WTC11 (cell line): ENCODE results near the gene NCOA6. TPM values are rescaled to one million over a fixed set of nuclear protein-coding genes. Genes with fewer than 3 reads are reported as not detected.

Experiments used
- ESRRA ChIP-seq: sonication (generic); formaldehyde crosslinking; IDR thresholded peaks from 2 replicates; pipeline ENCODE4 v1.8.1; 2022; ENCODE audit warnings: mild to moderate bottlenecking, missing genetic modification reagents, borderline replicate concordance
- GABPB1 ChIP-seq: sonication (generic); formaldehyde crosslinking; IDR thresholded peaks from 2 replicates; pipeline ENCODE4 v1.8.1; 2023; ENCODE audit warnings: mild to moderate bottlenecking, missing genetic modification reagents
- GTF2I ChIP-seq: fragments of 250-450 bp; sonication (Bioruptor Pico); conservative IDR thresholded peaks from 2 replicates; pipeline ENCODE4 v1.4.0; 2021; ENCODE audit warnings: mild to moderate bottlenecking
- JAZF1 ChIP-seq: fragments of 250-450 bp; sonication (Bioruptor Pico); IDR thresholded peaks from 2 replicates; pipeline ENCODE4 v1.9.0; 2021; ENCODE audit warnings: moderate library complexity, mild to moderate bottlenecking, inconsistent platforms
- JUN ChIP-seq: sonication (generic); formaldehyde crosslinking; IDR thresholded peaks from 2 replicates; pipeline ENCODE4 v1.8.0; 2023; ENCODE audit warnings: mild to moderate bottlenecking, missing genetic modification reagents
- MXD4 ChIP-seq: fragments of 250-450 bp; sonication (Bioruptor Pico); IDR thresholded peaks from 2 replicates; pipeline ENCODE4 v1.8.0; 2021; ENCODE audit warnings: mild to moderate bottlenecking, moderate library complexity, borderline replicate concordance
- NR2C2 ChIP-seq: sonication (generic); formaldehyde crosslinking; IDR thresholded peaks from 2 replicates; pipeline ENCODE4 v1.8.0; 2022; ENCODE audit warnings: mild to moderate bottlenecking, missing genetic modification reagents
- OVOL2 ChIP-seq: fragments of 250-450 bp; sonication (Bioruptor Pico); IDR thresholded peaks from 2 replicates; pipeline ENCODE4 v1.9.0; 2021; ENCODE audit warnings: mild to moderate bottlenecking, borderline replicate concordance
- SMAD4 ChIP-seq: sonication (generic); formaldehyde crosslinking; IDR thresholded peaks from 2 replicates; pipeline ENCODE4 v1.8.0; 2022; ENCODE audit warnings: mild to moderate bottlenecking, missing genetic modification reagents
- ZNF416 ChIP-seq: fragments of 250-450 bp; sonication (Bioruptor Pico); IDR thresholded peaks from 2 replicates; pipeline ENCODE4 v1.9.0; 2021; ENCODE audit warnings: mild to moderate bottlenecking, inconsistent platforms
- ZNF671 ChIP-seq: fragments of 250-450 bp; sonication (Bioruptor Pico); IDR thresholded peaks from 2 replicates; pipeline ENCODE4 v1.8.0; 2021; ENCODE audit warnings: mild to moderate bottlenecking
- total RNA-seq: library from RNA; stranded (reverse); gene quantifications from 3 replicates; pipeline ENCODE4 v1.2.3, GENCODE V29; 2021
- TF ChIP-seq, protein P1 (sequence below): sonication (generic); formaldehyde crosslinking; IDR thresholded peaks from 2 replicates; pipeline ENCODE4 v1.8.1; 2023; ENCODE audit warnings: mild to moderate bottlenecking, missing genetic modification reagents, borderline replicate concordance
- TF ChIP-seq, protein P2 (sequence below): fragments of 250-450 bp; sonication (Bioruptor Pico); IDR thresholded peaks from 2 replicates; pipeline ENCODE4 v1.9.0; 2021; ENCODE audit warnings: mild to moderate bottlenecking
- TF ChIP-seq, protein P3 (sequence below): sonication (generic); formaldehyde crosslinking; IDR thresholded peaks from 2 replicates; pipeline ENCODE4 v1.8.1; 2023; ENCODE audit warnings: mild to moderate bottlenecking, missing genetic modification reagents
- TF ChIP-seq, protein P4 (sequence below): sonication (generic); formaldehyde crosslinking; conservative IDR thresholded peaks from 2 replicates; pipeline ENCODE4 v1.8.1; 2022; ENCODE audit warnings: mild to moderate bottlenecking, missing genetic modification reagents
- TF ChIP-seq, protein P5 (sequence below): sonication (generic); formaldehyde crosslinking; IDR thresholded peaks from 2 replicates; pipeline ENCODE4 v1.8.0; 2022; ENCODE audit warnings: mild to moderate bottlenecking, missing genetic modification reagents
- TF ChIP-seq, protein P6 (sequence below): sonication (generic); formaldehyde crosslinking; IDR thresholded peaks from 2 replicates; pipeline ENCODE4 v1.8.1; 2022; ENCODE audit warnings: mild to moderate bottlenecking, missing genetic modification reagents, moderate library complexity, borderline replicate concordance
- TF ChIP-seq, protein P7 (sequence below): sonication (generic); formaldehyde crosslinking; IDR thresholded peaks from 2 replicates; pipeline ENCODE4 v1.8.1; 2022; ENCODE audit warnings: mild to moderate bottlenecking, moderate library complexity, missing genetic modification reagents
- TF ChIP-seq, protein P8 (sequence below): sonication (generic); formaldehyde crosslinking; conservative IDR thresholded peaks from 2 replicates; pipeline ENCODE4 v1.8.1; 2023; ENCODE audit warnings: mild to moderate bottlenecking, low read depth, missing genetic modification reagents, moderate library complexity
- TF ChIP-seq, protein P9 (sequence below): sonication (generic); formaldehyde crosslinking; IDR thresholded peaks from 2 replicates; pipeline ENCODE4 v1.8.1; 2023; ENCODE audit warnings: mild to moderate bottlenecking, missing genetic modification reagents, moderate library complexity

Gene NCOA6
- total RNA-seq, 1 experiment from 2014 or later = 10.1 TPM

DNA sequence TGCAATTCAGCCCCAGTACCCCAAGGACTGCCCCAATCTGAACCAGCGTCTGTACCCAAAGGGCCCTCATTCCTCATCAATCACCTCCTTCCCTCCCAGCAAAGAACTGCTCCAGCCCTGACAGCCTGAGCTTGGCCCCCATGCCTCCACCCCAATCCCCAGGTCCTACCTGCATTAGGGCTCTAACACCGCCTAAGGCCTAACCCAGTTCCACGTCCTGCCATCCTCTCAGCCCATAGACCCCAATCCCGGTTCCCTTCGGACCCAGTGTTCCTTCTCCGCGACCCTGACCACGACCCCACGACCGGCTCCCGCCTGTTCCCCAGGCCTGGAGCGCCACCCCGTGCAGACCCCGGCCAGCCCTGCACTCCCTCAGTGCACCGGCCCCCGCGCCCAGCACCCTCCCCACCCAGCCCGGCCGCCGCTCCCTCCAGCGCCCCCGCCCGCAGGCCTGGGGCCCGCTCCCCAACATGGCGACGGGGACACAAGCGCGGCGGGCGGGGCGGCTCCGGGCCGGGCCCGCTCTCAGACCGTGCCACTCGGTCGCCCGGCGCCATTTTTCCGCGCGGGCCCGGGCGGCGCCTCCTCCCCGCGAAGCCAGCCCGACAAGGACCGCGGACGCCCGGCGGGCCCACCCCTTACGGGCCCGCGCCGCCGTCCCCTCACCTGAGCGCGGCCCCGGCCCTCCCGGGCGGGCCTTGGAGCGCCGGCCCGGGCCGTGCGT is 483 bp downstream of the NCOA6 start (continued):
- TF ChIP-seq, protein P1, sequence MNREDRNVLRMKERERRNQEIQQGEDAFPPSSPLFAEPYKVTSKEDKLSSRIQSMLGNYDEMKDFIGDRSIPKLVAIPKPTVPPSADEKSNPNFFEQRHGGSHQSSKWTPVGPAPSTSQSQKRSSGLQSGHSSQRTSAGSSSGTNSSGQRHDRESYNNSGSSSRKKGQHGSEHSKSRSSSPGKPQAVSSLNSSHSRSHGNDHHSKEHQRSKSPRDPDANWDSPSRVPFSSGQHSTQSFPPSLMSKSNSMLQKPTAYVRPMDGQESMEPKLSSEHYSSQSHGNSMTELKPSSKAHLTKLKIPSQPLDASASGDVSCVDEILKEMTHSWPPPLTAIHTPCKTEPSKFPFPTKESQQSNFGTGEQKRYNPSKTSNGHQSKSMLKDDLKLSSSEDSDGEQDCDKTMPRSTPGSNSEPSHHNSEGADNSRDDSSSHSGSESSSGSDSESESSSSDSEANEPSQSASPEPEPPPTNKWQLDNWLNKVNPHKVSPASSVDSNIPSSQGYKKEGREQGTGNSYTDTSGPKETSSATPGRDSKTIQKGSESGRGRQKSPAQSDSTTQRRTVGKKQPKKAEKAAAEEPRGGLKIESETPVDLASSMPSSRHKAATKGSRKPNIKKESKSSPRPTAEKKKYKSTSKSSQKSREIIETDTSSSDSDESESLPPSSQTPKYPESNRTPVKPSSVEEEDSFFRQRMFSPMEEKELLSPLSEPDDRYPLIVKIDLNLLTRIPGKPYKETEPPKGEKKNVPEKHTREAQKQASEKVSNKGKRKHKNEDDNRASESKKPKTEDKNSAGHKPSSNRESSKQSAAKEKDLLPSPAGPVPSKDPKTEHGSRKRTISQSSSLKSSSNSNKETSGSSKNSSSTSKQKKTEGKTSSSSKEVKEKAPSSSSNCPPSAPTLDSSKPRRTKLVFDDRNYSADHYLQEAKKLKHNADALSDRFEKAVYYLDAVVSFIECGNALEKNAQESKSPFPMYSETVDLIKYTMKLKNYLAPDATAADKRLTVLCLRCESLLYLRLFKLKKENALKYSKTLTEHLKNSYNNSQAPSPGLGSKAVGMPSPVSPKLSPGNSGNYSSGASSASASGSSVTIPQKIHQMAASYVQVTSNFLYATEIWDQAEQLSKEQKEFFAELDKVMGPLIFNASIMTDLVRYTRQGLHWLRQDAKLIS (CRISPR knock-in tag) = no peak
- TF ChIP-seq GABPB1 (CRISPR knock-in tag) (peak; percentile 15; the same call in 1 of the 2 replicates), OVOL2 (CRISPR knock-in tag) (no peak), NR2C2 (CRISPR knock-in tag) (no peak), ZNF671 (CRISPR knock-in tag) (no peak), SMAD4 (CRISPR knock-in tag) (no peak), MXD4 (CRISPR knock-in tag) (no peak), ESRRA (CRISPR knock-in tag) (no peak), GTF2I (CRISPR knock-in tag) (no peak), ZNF416 (CRISPR knock-in tag) (peak; percentile 62; the same call in 1 of the 2 replicates), JAZF1 (CRISPR knock-in tag) (no peak), JUN (no peak)
- TF ChIP-seq, protein P2, sequence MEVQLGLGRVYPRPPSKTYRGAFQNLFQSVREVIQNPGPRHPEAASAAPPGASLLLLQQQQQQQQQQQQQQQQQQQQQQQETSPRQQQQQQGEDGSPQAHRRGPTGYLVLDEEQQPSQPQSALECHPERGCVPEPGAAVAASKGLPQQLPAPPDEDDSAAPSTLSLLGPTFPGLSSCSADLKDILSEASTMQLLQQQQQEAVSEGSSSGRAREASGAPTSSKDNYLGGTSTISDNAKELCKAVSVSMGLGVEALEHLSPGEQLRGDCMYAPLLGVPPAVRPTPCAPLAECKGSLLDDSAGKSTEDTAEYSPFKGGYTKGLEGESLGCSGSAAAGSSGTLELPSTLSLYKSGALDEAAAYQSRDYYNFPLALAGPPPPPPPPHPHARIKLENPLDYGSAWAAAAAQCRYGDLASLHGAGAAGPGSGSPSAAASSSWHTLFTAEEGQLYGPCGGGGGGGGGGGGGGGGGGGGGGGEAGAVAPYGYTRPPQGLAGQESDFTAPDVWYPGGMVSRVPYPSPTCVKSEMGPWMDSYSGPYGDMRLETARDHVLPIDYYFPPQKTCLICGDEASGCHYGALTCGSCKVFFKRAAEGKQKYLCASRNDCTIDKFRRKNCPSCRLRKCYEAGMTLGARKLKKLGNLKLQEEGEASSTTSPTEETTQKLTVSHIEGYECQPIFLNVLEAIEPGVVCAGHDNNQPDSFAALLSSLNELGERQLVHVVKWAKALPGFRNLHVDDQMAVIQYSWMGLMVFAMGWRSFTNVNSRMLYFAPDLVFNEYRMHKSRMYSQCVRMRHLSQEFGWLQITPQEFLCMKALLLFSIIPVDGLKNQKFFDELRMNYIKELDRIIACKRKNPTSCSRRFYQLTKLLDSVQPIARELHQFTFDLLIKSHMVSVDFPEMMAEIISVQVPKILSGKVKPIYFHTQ (CRISPR knock-in tag) = no peak
- TF ChIP-seq, protein P3, sequence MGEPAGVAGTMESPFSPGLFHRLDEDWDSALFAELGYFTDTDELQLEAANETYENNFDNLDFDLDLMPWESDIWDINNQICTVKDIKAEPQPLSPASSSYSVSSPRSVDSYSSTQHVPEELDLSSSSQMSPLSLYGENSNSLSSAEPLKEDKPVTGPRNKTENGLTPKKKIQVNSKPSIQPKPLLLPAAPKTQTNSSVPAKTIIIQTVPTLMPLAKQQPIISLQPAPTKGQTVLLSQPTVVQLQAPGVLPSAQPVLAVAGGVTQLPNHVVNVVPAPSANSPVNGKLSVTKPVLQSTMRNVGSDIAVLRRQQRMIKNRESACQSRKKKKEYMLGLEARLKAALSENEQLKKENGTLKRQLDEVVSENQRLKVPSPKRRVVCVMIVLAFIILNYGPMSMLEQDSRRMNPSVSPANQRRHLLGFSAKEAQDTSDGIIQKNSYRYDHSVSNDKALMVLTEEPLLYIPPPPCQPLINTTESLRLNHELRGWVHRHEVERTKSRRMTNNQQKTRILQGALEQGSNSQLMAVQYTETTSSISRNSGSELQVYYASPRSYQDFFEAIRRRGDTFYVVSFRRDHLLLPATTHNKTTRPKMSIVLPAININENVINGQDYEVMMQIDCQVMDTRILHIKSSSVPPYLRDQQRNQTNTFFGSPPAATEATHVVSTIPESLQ (CRISPR knock-in tag) = no peak
- TF ChIP-seq, protein P4, sequence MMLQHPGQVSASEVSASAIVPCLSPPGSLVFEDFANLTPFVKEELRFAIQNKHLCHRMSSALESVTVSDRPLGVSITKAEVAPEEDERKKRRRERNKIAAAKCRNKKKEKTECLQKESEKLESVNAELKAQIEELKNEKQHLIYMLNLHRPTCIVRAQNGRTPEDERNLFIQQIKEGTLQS (CRISPR knock-in tag) = no peak
- TF ChIP-seq, protein P5, sequence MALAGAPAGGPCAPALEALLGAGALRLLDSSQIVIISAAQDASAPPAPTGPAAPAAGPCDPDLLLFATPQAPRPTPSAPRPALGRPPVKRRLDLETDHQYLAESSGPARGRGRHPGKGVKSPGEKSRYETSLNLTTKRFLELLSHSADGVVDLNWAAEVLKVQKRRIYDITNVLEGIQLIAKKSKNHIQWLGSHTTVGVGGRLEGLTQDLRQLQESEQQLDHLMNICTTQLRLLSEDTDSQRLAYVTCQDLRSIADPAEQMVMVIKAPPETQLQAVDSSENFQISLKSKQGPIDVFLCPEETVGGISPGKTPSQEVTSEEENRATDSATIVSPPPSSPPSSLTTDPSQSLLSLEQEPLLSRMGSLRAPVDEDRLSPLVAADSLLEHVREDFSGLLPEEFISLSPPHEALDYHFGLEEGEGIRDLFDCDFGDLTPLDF = no peak
- TF ChIP-seq, protein P6, sequence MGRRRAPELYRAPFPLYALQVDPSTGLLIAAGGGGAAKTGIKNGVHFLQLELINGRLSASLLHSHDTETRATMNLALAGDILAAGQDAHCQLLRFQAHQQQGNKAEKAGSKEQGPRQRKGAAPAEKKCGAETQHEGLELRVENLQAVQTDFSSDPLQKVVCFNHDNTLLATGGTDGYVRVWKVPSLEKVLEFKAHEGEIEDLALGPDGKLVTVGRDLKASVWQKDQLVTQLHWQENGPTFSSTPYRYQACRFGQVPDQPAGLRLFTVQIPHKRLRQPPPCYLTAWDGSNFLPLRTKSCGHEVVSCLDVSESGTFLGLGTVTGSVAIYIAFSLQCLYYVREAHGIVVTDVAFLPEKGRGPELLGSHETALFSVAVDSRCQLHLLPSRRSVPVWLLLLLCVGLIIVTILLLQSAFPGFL = no peak
- TF ChIP-seq, protein P7, sequence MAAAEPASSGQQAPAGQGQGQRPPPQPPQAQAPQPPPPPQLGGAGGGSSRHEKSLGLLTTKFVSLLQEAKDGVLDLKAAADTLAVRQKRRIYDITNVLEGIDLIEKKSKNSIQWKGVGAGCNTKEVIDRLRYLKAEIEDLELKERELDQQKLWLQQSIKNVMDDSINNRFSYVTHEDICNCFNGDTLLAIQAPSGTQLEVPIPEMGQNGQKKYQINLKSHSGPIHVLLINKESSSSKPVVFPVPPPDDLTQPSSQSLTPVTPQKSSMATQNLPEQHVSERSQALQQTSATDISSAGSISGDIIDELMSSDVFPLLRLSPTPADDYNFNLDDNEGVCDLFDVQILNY (CRISPR knock-in tag) = 0 out of 2 replicates have a peak, but pooled peaks have one; percentile 47
- TF ChIP-seq, protein P8, sequence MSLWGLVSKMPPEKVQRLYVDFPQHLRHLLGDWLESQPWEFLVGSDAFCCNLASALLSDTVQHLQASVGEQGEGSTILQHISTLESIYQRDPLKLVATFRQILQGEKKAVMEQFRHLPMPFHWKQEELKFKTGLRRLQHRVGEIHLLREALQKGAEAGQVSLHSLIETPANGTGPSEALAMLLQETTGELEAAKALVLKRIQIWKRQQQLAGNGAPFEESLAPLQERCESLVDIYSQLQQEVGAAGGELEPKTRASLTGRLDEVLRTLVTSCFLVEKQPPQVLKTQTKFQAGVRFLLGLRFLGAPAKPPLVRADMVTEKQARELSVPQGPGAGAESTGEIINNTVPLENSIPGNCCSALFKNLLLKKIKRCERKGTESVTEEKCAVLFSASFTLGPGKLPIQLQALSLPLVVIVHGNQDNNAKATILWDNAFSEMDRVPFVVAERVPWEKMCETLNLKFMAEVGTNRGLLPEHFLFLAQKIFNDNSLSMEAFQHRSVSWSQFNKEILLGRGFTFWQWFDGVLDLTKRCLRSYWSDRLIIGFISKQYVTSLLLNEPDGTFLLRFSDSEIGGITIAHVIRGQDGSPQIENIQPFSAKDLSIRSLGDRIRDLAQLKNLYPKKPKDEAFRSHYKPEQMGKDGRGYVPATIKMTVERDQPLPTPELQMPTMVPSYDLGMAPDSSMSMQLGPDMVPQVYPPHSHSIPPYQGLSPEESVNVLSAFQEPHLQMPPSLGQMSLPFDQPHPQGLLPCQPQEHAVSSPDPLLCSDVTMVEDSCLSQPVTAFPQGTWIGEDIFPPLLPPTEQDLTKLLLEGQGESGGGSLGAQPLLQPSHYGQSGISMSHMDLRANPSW (CRISPR knock-in tag) = no peak
- TF ChIP-seq, protein P9, sequence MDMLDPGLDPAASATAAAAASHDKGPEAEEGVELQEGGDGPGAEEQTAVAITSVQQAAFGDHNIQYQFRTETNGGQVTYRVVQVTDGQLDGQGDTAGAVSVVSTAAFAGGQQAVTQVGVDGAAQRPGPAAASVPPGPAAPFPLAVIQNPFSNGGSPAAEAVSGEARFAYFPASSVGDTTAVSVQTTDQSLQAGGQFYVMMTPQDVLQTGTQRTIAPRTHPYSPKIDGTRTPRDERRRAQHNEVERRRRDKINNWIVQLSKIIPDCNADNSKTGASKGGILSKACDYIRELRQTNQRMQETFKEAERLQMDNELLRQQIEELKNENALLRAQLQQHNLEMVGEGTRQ (CRISPR knock-in tag) = peak; percentile 6; the same call in 1 of the 2 replicates
